NCI-H524 treated with DMSO at 0.1 percent for 48 hours (cell line): ENCODE results near the gene FUCA2.

Experiments used
- DNase-seq: peaks from one replicate; lab custom pipeline; 2025; lab: John Stamatoyannopoulos, UW

FUCA2 gene

GRCh38 chr6:143510991-143511891 is at the start of gene FUCA2:
Gene FUCA2 (minus strand): TSS chr6:143511720. CDS start chr6:143511634, 86 bp downstream.
- DNase-seq = no peak

- DNase-seq = no peak
Observed at GRCh38 chr6:143561105-143561704, 49.7 kb upstream of the FUCA2 start.

GRCh38 chr6:143559051-143559660 is 47.6 kb upstream of the FUCA2 start:
- no peak for DNase-seq

GRCh38 chr6:143556529-143556928 is 45.0 kb upstream of the FUCA2 start:
- no peak for DNase-seq

GRCh38 chr6:143555582-143555981 is 44.1 kb upstream of the FUCA2 start:
- DNase-seq = no peak

GRCh38 chr6:143555071-143555492 is 43.6 kb upstream of the FUCA2 start:
- DNase-seq = no peak

GRCh38 chr6:143553337-143553736 is 41.8 kb upstream of the FUCA2 start:
- DNase-seq = no peak

GRCh38 chr6:143549949-143550268 is 38.4 kb upstream of the FUCA2 start:
- no peak for DNase-seq

GRCh38 chr6:143549221-143549948 is 37.9 kb upstream of the FUCA2 start:
- DNase-seq = no peak

GRCh38 chr6:143546599-143546998 is 35.1 kb upstream of the FUCA2 start:
- DNase-seq = no peak

GRCh38 chr6:143545976-143546547 is 34.5 kb upstream of the FUCA2 start:
- no peak for DNase-seq

GRCh38 chr6:143545165-143545564 is 33.6 kb upstream of the FUCA2 start:
- no peak for DNase-seq

GRCh38 chr6:143544011-143544696 is 32.6 kb upstream of the FUCA2 start:
- no peak for DNase-seq

GRCh38 chr6:143543435-143543834 is 31.9 kb upstream of the FUCA2 start:
- DNase-seq = no peak

GRCh38 chr6:143542888-143543287 is 31.4 kb upstream of the FUCA2 start:
- DNase-seq = no peak

GRCh38 chr6:143540192-143540591 is 28.7 kb upstream of the FUCA2 start:
- DNase-seq = no peak

GRCh38 chr6:143539734-143540133 is 28.2 kb upstream of the FUCA2 start:
- no peak for DNase-seq

- DNase-seq = no peak
Observed at GRCh38 chr6:143539106-143539505, 27.6 kb upstream of the FUCA2 start.

- DNase-seq = no peak
Observed at GRCh38 chr6:143538374-143538773, 26.9 kb upstream of the FUCA2 start.

- peak; percentile 34 for DNase-seq
Observed at GRCh38 chr6:143536866-143537691, 25.6 kb upstream of the FUCA2 start.

GRCh38 chr6:143536461-143536865 is 24.9 kb upstream of the FUCA2 start:
- no peak for DNase-seq
